ENCODE data around the gene VWF.
"Not testable (repeated sequence)": the region's sequence is repeated elsewhere in the genome, so short reads cannot be mapped to it uniquely, and the experiment has no call there.

The VWF gene

DNA sequence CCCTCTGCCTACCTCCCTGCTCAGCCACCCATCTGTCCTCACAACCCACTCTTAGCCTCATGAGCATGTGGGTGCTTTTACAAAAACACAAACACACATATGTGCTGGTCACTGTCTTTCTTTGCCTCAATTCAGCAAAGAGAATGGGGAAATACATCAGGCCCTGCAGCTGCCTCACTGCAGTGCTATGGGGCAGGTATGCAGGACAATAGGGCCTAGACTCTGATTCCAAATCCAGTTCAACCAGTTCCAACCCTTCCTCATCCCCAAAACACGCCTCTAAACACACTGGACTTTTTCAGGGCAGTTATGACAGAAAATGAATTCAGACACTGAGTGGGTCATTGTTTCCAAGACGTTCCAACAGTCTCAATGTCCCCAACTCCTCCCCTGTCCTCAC is 100.4 kb downstream of the VWF start:
- not testable (repeated sequence) for H3K36me3 ChIP-seq (ENCODE audit: control insufficient read depth in 1 of 2, insufficient read depth in 2 of 2, low read length in 2 of 2); H3K27me3 ChIP-seq (ENCODE audit: control insufficient read depth in 1 of 2, insufficient read depth in 2 of 2, low read length in 2 of 2); H3K4me3 ChIP-seq (ENCODE audit: low read depth in 1 of 2, low read length in 2 of 2); H3K9ac ChIP-seq (ENCODE audit: low read depth in 1 of 2, low read length in 2 of 2); H3K4me1 ChIP-seq (ENCODE audit: control insufficient read depth in 1 of 2, insufficient read depth in 2 of 2, low read length in 2 of 2); H3K9me3 ChIP-seq (ENCODE audit: control insufficient read depth in 1 of 2, low read length in 2 of 2); H3K27ac ChIP-seq (ENCODE audit: low read depth, low read length)

DNA sequence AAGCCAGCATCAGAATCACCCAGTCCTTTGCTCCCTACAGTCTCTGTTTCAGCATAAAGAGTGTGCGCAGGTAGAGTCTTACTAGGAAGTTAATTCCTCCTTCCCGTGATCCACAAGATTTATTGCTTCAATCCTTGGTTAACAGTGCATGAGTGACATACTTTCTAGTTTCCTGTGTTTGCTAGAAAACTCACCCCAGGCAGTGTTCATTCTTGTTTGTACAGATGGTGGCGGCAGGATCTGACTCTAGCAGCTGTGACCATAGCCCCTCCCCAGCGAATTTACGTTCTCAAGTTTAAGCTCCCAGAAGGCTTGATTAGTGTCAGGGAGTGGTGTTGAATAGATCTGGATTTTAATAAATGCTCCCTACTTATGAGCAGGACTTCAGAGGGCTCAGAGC is 103.5 kb downstream of the VWF start:
- Histone ChIP-seq H3K9ac (ENCODE audit: low read depth in 1 of 2, low read length in 2 of 2) (no peak overlapping the region), H3K4me1 (ENCODE audit: control insufficient read depth in 1 of 2, insufficient read depth in 2 of 2, low read length in 2 of 2) (no peaks in the 10 kb centered on the region), H3K36me3 (ENCODE audit: control insufficient read depth in 1 of 2, insufficient read depth in 2 of 2, low read length in 2 of 2) (no peaks in the 10 kb centered on the region), H3K27me3 (ENCODE audit: control insufficient read depth in 1 of 2, insufficient read depth in 2 of 2, low read length in 2 of 2) (no peaks in the 10 kb centered on the region), H3K4me3 (ENCODE audit: low read depth in 1 of 2, low read length in 2 of 2) (no peak overlapping the region), H3K9me3 (ENCODE audit: control insufficient read depth in 1 of 2, low read length in 2 of 2) (no peaks in the 10 kb centered on the region), H3K27ac (ENCODE audit: low read depth, low read length) (no peak overlapping the region)

DNA sequence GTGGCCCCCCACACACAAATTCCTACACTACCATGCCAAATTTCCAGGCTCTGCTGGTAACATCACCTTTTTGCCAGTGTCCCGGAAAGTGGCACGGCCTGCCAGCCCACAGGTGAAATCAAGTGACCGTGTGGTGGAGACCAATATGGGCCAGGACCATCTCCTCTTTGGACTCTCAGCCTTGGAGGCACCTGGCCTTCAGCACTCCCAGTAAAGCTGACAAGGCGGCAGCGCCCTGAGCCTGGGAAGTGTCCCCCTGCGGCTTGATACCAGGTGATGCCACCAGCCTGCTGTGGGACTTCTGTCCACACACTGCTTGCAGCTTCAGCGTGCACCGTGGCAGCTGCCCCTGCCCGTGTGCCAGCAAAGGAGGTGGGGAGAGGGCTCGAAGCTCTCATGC is 104.0 kb downstream of the VWF start:
- not testable (repeated sequence) for H3K9ac ChIP-seq (ENCODE audit: low read depth in 1 of 2, low read length in 2 of 2); H3K27ac ChIP-seq (ENCODE audit: low read depth, low read length); H3K4me1 ChIP-seq (ENCODE audit: control insufficient read depth in 1 of 2, insufficient read depth in 2 of 2, low read length in 2 of 2); H3K36me3 ChIP-seq (ENCODE audit: control insufficient read depth in 1 of 2, insufficient read depth in 2 of 2, low read length in 2 of 2); H3K4me3 ChIP-seq (ENCODE audit: low read depth in 1 of 2, low read length in 2 of 2); H3K27me3 ChIP-seq (ENCODE audit: control insufficient read depth in 1 of 2, insufficient read depth in 2 of 2, low read length in 2 of 2); H3K9me3 ChIP-seq (ENCODE audit: control insufficient read depth in 1 of 2, low read length in 2 of 2)

GRCh38 chr12:6019256-6019655 is 105.2 kb downstream of the VWF start:
- not testable (repeated sequence) for H3K9ac ChIP-seq (ENCODE audit: low read depth in 1 of 2, low read length in 2 of 2); H3K36me3 ChIP-seq (ENCODE audit: control insufficient read depth in 1 of 2, insufficient read depth in 2 of 2, low read length in 2 of 2); H3K27me3 ChIP-seq (ENCODE audit: control insufficient read depth in 1 of 2, insufficient read depth in 2 of 2, low read length in 2 of 2); H3K27ac ChIP-seq (ENCODE audit: low read depth, low read length); H3K4me1 ChIP-seq (ENCODE audit: control insufficient read depth in 1 of 2, insufficient read depth in 2 of 2, low read length in 2 of 2); H3K9me3 ChIP-seq (ENCODE audit: control insufficient read depth in 1 of 2, low read length in 2 of 2); H3K4me3 ChIP-seq (ENCODE audit: low read depth in 1 of 2, low read length in 2 of 2)

GRCh38 chr12:6018265-6018664 is 106.2 kb downstream of the VWF start:
- Histone ChIP-seq H3K36me3 (ENCODE audit: control insufficient read depth in 1 of 2, insufficient read depth in 2 of 2, low read length in 2 of 2) (no peaks in the 10 kb centered on the region), H3K4me3 (ENCODE audit: low read depth in 1 of 2, low read length in 2 of 2) (no peak overlapping the region), H3K4me1 (ENCODE audit: control insufficient read depth in 1 of 2, insufficient read depth in 2 of 2, low read length in 2 of 2) (no peaks in the 10 kb centered on the region), H3K27me3 (ENCODE audit: control insufficient read depth in 1 of 2, insufficient read depth in 2 of 2, low read length in 2 of 2) (no peaks in the 10 kb centered on the region), H3K27ac (ENCODE audit: low read depth, low read length) (no peak overlapping the region), H3K9me3 (ENCODE audit: control insufficient read depth in 1 of 2, low read length in 2 of 2) (no peaks in the 10 kb centered on the region), H3K9ac (ENCODE audit: low read depth in 1 of 2, low read length in 2 of 2) (no peak overlapping the region)

- H3K9me3 ChIP-seq (ENCODE audit: control insufficient read depth in 1 of 2, low read length in 2 of 2) = no peaks in the 10 kb centered on the region
- H3K27me3 ChIP-seq (ENCODE audit: control insufficient read depth in 1 of 2, insufficient read depth in 2 of 2, low read length in 2 of 2) = no peaks in the 10 kb centered on the region
- H3K9ac ChIP-seq (ENCODE audit: low read depth in 1 of 2, low read length in 2 of 2) = no peak overlapping the region
- no peak overlapping the region for H3K27ac ChIP-seq (ENCODE audit: low read depth, low read length)
- H3K4me3 ChIP-seq (ENCODE audit: low read depth in 1 of 2, low read length in 2 of 2) = no peak overlapping the region
- H3K4me1 ChIP-seq (ENCODE audit: control insufficient read depth in 1 of 2, insufficient read depth in 2 of 2, low read length in 2 of 2) = no peaks in the 10 kb centered on the region
- H3K36me3 ChIP-seq (ENCODE audit: control insufficient read depth in 1 of 2, insufficient read depth in 2 of 2, low read length in 2 of 2) = no peaks in the 10 kb centered on the region
Measured at GRCh38 chr12:6016756-6017155, 107.7 kb downstream of the VWF start.

DNA sequence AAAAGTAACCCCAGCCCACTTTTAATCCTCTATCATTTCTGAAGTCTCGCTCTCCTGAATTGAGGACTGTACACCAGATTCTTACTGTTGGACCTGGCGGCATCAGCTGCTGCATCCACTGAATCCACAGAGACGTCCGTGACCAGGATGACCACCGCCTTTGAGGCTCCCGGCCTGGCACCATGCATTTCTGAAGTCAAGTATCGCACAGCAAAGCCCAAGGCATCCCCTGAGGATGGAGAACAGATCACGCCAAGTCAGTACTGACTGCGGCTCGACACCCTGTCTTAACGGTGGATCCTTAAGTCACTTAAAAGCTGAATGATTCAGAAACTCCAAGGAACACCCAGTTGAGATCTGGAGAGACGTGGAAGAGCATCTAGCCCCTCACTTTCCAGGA is 108.5 kb downstream of the VWF start:
- H3K9me3 ChIP-seq (ENCODE audit: control insufficient read depth in 1 of 2, low read length in 2 of 2); H3K4me1 ChIP-seq (ENCODE audit: control insufficient read depth in 1 of 2, insufficient read depth in 2 of 2, low read length in 2 of 2); H3K27me3 ChIP-seq (ENCODE audit: control insufficient read depth in 1 of 2, insufficient read depth in 2 of 2, low read length in 2 of 2); H3K27ac ChIP-seq (ENCODE audit: low read depth, low read length); H3K36me3 ChIP-seq (ENCODE audit: control insufficient read depth in 1 of 2, insufficient read depth in 2 of 2, low read length in 2 of 2); H3K9ac ChIP-seq (ENCODE audit: low read depth in 1 of 2, low read length in 2 of 2); H3K4me3 ChIP-seq (ENCODE audit: low read depth in 1 of 2, low read length in 2 of 2): not testable (repeated sequence)

DNA sequence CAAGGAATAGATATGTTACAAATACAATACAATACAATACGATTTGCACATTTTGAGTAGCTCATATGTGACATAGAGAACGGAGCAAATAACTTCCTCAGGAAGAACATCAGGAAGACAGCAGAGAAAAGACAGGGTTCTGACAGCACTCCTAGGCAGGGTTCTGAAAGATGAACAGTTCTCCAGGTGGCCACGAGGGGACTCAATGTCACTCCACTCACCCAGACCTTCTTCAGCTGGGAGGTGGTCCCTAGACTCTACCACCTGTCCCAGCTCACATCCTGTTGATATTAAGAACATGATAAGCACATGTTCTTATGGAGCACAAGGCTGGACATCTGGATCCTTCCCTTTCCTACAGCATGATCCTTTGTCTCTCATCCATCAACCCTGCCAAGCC is 109.2 kb downstream of the VWF start:
- not testable (repeated sequence) for H3K9me3 ChIP-seq (ENCODE audit: control insufficient read depth in 1 of 2, low read length in 2 of 2); H3K36me3 ChIP-seq (ENCODE audit: control insufficient read depth in 1 of 2, insufficient read depth in 2 of 2, low read length in 2 of 2); H3K4me3 ChIP-seq (ENCODE audit: low read depth in 1 of 2, low read length in 2 of 2); H3K9ac ChIP-seq (ENCODE audit: low read depth in 1 of 2, low read length in 2 of 2); H3K4me1 ChIP-seq (ENCODE audit: control insufficient read depth in 1 of 2, insufficient read depth in 2 of 2, low read length in 2 of 2); H3K27ac ChIP-seq (ENCODE audit: low read depth, low read length); H3K27me3 ChIP-seq (ENCODE audit: control insufficient read depth in 1 of 2, insufficient read depth in 2 of 2, low read length in 2 of 2)

GRCh38 chr12:6010631-6011350 is 113.7 kb downstream of the VWF start:
- H3K36me3 ChIP-seq (ENCODE audit: control insufficient read depth in 1 of 2, insufficient read depth in 2 of 2, low read length in 2 of 2); H3K27ac ChIP-seq (ENCODE audit: low read depth, low read length); H3K4me3 ChIP-seq (ENCODE audit: low read depth in 1 of 2, low read length in 2 of 2); H3K27me3 ChIP-seq (ENCODE audit: control insufficient read depth in 1 of 2, insufficient read depth in 2 of 2, low read length in 2 of 2); H3K9ac ChIP-seq (ENCODE audit: low read depth in 1 of 2, low read length in 2 of 2); H3K4me1 ChIP-seq (ENCODE audit: control insufficient read depth in 1 of 2, insufficient read depth in 2 of 2, low read length in 2 of 2); H3K9me3 ChIP-seq (ENCODE audit: control insufficient read depth in 1 of 2, low read length in 2 of 2): not testable (repeated sequence)

GRCh38 chr12:5997260-5997659 is 127.2 kb downstream of the VWF start:
- Histone ChIP-seq H3K4me1 (ENCODE audit: control insufficient read depth in 1 of 2, insufficient read depth in 2 of 2, low read length in 2 of 2) (no peaks in the 10 kb centered on the region), H3K36me3 (ENCODE audit: control insufficient read depth in 1 of 2, insufficient read depth in 2 of 2, low read length in 2 of 2) (no peaks in the 10 kb centered on the region), H3K9me3 (ENCODE audit: control insufficient read depth in 1 of 2, low read length in 2 of 2) (no peaks in the 10 kb centered on the region)

GRCh38 chr12:5996459-5996858 is 128.0 kb downstream of the VWF start:
- Histone ChIP-seq H3K4me1 (ENCODE audit: control insufficient read depth in 1 of 2, insufficient read depth in 2 of 2, low read length in 2 of 2) (no peaks in the 10 kb centered on the region), H3K36me3 (ENCODE audit: control insufficient read depth in 1 of 2, insufficient read depth in 2 of 2, low read length in 2 of 2) (no peaks in the 10 kb centered on the region), H3K27ac (ENCODE audit: low read depth, low read length) (no peak overlapping the region), H3K9me3 (ENCODE audit: control insufficient read depth in 1 of 2, low read length in 2 of 2) (no peaks in the 10 kb centered on the region), H3K27me3 (ENCODE audit: control insufficient read depth in 1 of 2, insufficient read depth in 2 of 2, low read length in 2 of 2) (no peaks in the 10 kb centered on the region), H3K4me3 (ENCODE audit: low read depth in 1 of 2, low read length in 2 of 2) (no peak overlapping the region), H3K9ac (ENCODE audit: low read depth in 1 of 2, low read length in 2 of 2) (no peak overlapping the region)

More at GRCh38 chr12:5997260-5997659, 127.2 kb downstream of the VWF start:
- Histone ChIP-seq H3K27ac (ENCODE audit: low read depth, low read length) (no peak overlapping the region), H3K9ac (ENCODE audit: low read depth in 1 of 2, low read length in 2 of 2) (no peak overlapping the region), H3K4me3 (ENCODE audit: low read depth in 1 of 2, low read length in 2 of 2) (no peak overlapping the region), H3K27me3 (ENCODE audit: control insufficient read depth in 1 of 2, insufficient read depth in 2 of 2, low read length in 2 of 2) (no peaks in the 10 kb centered on the region)

Measured in duodenal mucosa (tissue), 2 donors.